Activated CD8-positive, alpha-beta memory T cell treated with anti-CD3 and anti-CD28 coated beads for 24 hours (primary cell): ENCODE measurements around the gene SLC7A8.
"Not testable (repeated sequence)": the region's sequence is repeated elsewhere in the genome, so short reads cannot be mapped to it uniquely, and the experiment has no call there.

Experiments
- DNase-seq: peaks from one replicate; pipeline ENCODE4 v3.0.0-alpha.2; 2020

SLC7A8 gene

DNA sequence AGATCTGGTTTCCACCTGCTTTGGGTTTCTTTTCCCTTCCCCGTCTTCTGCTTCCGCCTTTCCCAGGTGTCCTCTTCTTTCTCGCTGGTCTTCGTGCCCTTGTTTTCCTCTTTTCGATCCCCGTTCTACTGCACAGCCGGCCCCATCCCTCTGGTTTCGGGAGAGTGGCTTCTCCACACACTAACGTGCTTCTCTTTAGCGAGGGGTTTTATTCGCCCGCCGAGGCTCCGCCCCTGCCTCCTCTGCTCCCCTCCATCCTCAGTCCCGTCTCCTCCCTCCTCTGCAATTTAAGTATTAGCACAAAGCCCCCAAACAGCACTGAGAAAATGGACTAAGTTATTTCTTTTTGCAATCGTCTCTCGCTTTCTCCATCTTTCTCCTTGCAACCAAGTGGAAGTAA, at the start of gene SLC7A8:
SLC7A8 (minus strand) TSS at position 182 of the 400 bp plus-strand sequence. CDS start 746 bp downstream, outside the sequence.
- DNase-seq = peak; percentile 70

GRCh38 chr14:23232241-23232808, 48.9 kb upstream of the SLC7A8 start:
- DNase-seq = not testable (repeated sequence)

- DNase-seq = no peak
These were observed 45.4 kb upstream of the SLC7A8 start for GRCh38 chr14:23228812-23229211.

DNA sequence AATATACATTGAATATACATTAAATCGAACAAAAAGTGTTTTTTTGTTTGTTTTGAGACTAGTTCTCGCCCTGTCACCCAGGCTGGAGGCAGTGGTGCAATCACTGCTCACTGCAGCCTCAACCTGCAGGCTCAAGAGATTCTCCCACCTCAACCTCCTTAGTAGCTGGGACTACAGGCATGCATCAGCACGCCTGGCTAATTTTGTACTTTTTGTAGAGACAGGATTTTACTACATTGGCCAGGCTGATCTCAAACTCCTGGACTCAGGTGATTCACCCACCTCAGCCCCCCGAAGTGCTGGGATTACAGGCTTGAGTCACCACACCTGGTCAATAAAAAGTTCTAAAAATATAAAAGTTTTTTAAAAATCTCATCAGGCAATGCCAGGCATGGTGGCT, 44.1 kb upstream of the SLC7A8 start:
- no peak for DNase-seq

DNA sequence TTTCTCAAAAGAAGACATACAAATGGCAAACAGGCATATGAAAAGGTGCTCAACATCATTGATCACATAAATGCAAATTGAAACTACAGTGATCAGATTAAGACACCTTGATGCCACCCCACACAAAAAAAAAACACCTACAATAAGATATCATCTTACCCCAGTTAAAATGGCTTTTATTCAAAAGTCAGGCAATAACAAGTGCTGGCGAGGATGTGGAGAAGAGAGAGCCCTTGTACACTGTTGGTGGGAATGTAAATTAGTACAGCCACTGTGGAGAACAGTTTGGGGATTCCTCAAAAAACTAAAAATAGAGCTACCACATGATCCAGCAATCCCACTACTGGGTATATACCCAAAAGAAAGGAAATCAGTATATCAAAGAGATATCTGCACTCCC, 41.5 kb upstream of the SLC7A8 start:
- not testable (repeated sequence) for DNase-seq

GRCh38 chr14:23219075-23219474, 35.6 kb upstream of the SLC7A8 start:
- no peak for DNase-seq

- DNase-seq = no peak
These were observed 33.9 kb upstream of the SLC7A8 start for GRCh38 chr14:23217032-23218020.

DNA sequence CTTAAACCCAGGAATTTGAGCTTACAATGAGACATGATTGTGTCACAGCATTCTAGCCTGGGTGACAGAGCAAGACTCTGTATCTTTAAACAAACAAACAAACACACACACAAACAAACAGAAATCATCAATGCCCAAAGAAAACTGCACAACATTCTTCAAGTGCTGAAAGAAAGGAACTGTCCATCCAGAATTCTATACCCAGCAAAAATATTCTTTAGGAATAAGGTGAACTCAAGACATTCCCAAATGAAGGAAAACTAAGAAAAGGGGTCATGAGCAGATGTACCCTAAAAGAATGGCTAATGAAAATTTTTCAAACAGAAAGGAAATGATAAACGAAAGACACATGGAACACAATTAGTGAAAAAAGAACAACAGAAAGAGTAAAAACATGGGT, 32.0 kb upstream of the SLC7A8 start:
- DNase-seq = no peak

DNA sequence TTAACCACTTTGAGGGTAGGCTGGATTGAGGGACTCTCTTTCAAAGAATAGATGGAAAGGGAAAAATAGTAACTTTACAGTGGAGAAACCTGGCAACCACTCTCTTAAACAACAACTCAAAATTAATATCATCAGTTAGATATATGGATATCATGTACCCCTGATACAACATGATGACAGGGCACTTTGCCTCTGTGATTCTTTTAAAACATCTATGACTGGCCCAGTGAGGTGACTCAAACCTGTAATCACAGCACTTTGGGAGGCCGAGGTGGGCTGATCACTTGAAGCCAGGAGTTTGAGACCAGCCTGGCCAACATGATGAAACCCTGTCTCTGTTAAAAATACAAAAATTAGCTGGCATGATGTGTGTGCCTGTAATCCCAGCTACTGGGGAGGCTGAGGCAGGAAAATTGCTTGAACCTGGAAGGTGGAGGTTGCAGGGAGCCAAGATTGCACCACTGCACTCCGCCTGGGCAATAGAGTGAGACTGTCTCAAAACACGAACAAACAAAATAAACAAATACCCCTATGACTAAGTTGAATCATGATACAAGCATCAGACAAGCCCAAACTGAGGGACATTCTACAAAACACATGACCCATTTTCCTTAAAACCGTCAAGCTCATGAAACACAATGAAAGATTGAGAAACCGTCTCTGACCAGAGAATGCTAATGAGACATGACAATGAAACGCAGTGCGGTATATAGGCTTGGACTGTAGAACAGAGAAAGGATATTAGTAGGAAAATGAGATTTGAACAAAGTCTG, 26.4 kb upstream of the SLC7A8 start:
- DNase-seq = no peak

DNA sequence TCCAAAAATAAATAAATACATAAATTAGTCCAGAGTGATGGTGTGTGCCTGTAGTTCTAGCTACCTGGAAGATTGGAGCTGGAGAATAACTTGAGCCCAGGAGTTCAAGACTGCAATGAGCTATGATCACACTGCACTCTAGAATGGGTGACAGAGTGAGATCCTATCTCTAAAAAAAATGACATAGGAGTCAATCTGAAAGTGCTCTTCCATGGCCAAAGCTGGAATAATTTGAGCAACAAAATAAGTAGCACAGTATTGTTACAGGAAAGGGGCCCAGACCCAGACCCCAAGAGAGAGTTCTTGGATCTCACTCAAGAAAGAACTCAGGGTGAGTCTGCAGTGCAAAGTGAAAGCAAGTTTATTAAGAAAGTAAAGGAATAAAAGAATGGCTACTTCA, 24.9 kb upstream of the SLC7A8 start:
- DNase-seq = no peak

DNA sequence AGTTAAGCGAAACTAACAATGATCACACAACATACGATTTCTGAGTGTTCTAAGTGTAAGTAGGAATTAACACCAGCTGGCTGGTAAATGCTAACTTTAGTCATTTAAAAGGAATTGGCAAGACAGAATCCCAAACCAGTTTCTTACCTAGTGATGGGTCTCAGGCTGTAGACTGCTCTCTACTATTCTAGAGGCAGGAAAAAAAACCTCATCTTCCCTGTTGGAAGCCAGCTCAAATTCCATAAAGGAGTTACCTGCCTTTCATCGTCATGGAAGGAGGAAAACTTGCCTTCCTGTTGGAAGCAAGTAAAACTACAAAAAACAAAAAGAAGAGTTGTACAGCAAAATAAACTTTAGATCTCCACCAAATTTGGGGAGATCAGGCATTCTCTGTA, 23.7 kb upstream of the SLC7A8 start:
- DNase-seq = no peak

DNA sequence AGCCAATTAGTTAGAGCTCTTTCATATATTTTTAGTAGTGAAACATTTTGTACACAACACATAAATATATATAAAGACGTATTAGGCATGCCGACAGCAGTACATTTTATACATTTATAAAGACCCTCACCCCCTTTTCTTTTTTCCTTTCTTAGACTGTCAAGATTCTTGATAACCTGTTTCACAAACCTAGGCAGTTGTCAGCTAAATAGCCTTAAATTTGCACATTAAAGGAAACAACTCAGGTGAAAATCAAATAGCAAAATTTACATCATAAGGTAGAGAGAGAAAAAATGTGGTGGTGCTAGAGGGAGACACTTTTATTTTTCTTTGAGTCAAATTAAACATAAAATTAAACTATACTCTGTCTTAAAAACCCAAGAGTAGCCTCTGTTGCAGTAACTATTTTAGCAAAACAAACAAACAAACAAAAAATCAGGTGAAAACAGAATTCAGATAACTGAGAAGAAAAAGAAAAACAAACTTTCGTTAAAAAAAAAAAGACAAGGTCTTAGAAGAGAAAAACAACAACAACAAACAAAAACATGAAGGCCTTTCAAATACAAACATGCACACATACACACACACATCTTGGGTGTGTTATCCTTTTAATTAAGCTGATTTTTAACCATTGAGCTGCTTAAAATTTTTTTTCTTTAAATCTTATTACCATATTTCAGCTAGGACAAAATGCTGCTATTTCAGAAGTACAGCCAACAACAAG, 23.1 kb upstream of the SLC7A8 start:
- no peak for DNase-seq

GRCh38 chr14:23202001-23202400, 18.5 kb upstream of the SLC7A8 start:
- DNase-seq = no peak

GRCh38 chr14:23199141-23199540, 15.7 kb upstream of the SLC7A8 start:
- DNase-seq = not testable (repeated sequence)

DNA sequence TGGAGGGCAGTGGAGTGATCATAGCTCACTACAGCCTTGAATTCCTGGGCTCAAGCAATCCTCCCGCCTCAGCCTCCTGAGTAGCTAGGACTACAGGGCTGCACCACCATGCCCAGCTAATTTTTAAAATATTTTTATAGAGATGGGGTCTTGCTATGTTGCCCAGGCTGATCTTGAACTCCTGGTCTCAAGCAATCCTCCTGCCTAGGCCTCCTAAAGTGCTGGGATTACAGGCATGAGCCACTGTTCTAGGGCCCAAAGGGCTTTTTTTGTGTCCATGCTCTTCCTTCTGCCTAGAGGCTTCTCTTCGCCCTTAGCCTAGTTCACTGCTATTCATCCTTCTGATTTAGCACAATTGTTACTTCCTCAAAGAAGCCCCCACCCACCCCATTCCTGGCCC, 13.0 kb upstream of the SLC7A8 start:
- DNase-seq = not testable (repeated sequence)

GRCh38 chr14:23195552-23196101, 12.2 kb upstream of the SLC7A8 start:
- DNase-seq = no peak

DNA sequence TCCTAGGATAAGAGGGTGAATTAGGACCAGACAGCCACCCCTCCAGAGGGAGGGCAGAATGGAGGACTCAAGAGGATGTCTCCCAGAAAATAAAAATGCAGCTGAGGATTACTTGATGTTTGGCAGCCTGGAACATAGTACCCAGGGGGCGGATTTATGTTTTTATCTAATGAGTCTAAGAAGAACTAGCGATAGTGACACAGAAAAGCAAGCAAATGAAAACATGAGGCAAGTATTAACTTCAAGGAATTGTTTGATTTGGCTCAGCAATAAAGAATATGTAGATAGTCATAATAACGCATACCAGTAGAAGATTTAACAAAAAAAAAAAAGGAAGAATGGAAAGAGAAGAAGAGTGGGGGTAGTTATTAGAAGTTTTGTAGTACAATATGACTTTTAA, 10.0 kb upstream of the SLC7A8 start:
- DNase-seq = no peak

DNA sequence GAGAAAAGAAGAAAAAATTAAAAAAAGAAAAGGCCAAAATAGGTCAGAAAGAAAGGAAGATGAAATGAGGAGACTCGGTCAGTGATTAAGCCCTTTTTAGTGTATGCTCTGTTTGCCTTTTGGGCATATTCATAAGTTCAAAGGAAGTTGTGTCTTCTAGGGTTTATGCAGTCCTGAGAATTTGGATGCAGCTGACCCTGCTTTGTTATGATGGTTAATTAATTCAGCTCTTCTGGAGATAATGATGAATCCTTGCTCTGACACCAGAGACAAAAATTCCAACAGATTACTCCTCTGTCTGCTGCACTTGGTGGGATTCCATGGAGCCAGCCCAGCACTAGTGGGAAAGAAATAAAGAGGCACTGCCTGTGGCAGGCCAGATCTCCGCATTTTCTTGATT, 4.5 kb upstream of the SLC7A8 start:
- DNase-seq = no peak

DNA sequence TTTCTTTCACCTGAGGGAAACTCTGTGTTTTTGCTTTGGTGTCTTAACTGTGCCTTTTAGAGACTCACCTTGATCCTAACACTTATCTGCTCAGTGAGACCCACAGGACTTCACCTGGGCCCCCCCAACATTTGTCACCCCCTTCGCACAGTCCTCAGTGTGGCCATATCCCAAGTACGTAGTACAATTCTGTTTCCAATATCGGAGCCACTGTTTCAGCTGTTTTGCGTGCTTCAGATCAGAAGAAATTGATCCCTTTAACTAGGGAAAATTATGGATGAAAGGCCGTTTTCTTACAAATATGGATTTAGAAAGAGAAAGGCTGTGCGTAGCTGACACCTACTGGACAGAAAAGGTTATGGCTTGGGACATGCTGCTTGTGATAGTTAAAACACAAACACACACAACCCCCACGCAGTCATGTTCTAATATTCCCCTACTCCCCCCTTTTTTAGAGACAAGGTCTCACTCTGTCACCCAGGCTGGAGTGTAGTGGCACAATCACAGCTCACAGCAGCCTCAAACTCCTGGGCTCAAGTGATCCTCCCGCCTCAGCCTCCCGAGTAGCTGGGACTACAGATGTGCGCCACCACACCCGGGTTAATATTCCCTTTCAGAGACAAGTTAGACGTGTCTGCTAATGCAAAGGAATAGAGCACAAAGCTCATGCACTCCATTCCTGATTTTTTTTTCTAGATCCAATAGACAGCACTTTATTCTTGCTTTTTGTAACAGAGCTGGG, 3.6 kb upstream of the SLC7A8 start:
- DNase-seq = no peak

- DNase-seq = no peak
These were observed 1.6 kb upstream of the SLC7A8 start for GRCh38 chr14:23185063-23185462.

GRCh38 chr14:23183158-23183470, 346 bp downstream of the SLC7A8 start:
- no peak for DNase-seq
